K562 (cell line): ENCODE data around the gene SLCO3A1. TPM values are rescaled to one million over a fixed set of nuclear protein-coding genes. Genes with fewer than 3 reads are reported as not detected.
A peak's percentile ranks its signal among the peaks of the same experiment; 100 is the strongest.

Experiments
- ATAC-seq: fragments of 200-7000 bp; cut with Tn5 transposase; 3 replicates; pipeline ENCODE4 v1.9.1; 2020; ENCODE audit warnings: moderate library complexity
- BruUV-seq: library from RNA; stranded (reverse); fragments of 400-500 nt; replicated peaks from 2 replicates; lab custom pipeline; 2021; lab: Mats Ljungman, UMichigan
- CTCF ChIA-PET: fragments of 300-600 bp; formaldehyde crosslinking; extraction: SDS; loops from one replicate; lab custom pipeline; 2021; ENCODE audit warnings: low intra/inter-chr PET ratio; lab: Yijun Ruan, JAX
- POLR2A ChIA-PET: fragments of 300-600, 350-650 bp; sonication (Branson Sonifier 250); formaldehyde crosslinking; extraction: SDS; loops from one replicate; lab custom pipeline; 2021; ENCODE audit warnings: antibody characterized with exemption, inconsistent platforms; lab: Yijun Ruan, JAX
- DNase-seq, 4 experiments: peaks; one replicate each; pipeline versions ENCODE4 v3.0.0 to v3.0.0-alpha.2; 2011 to 2018; ENCODE audit warnings: low spot score in 3 of 4, mixed read lengths in 3 of 4; ENCODE audit errors: extremely low read depth in 1 of 4
- FAIRE-seq: peaks from 2 replicates; lab custom pipeline; 2011; peaks lifted over from hg19 to GRCh38; lab: Jason Lieb, UNC
- H2AFZ ChIP-seq: 2 replicates; pipeline ENCODE4 v1.6.0; 2011; ENCODE audit warnings: low read depth, low read length, control low read depth, inconsistent platforms
- H3K27ac ChIP-seq: fragments of 200-600 bp; 3 replicates; pipeline ENCODE4 v1.8.0; 2011; ENCODE audit warnings: low read depth, mild to moderate bottlenecking, control low read depth, inconsistent platforms, low read length, moderate library complexity, mixed read lengths; ENCODE audit errors: extremely low read depth
- H3K27me3 ChIP-seq, 2 experiments: fragments of 300-600 bp in 1 of 2; 2 replicates in 1 of 2; 3 replicates in 1 of 2; pipeline versions ENCODE4 v1.6.0 to v1.8.0; 2011; ENCODE audit warnings: inconsistent platforms in 2 of 2, low read length in 2 of 2, mild to moderate bottlenecking in 1 of 2, mixed read lengths in 1 of 2, moderate library complexity in 1 of 2; ENCODE audit not compliant: control insufficient read depth in 2 of 2, insufficient read depth in 2 of 2
- H3K36me3 ChIP-seq: fragments of 300-600 bp; 3 replicates; pipeline ENCODE4 v1.8.0; 2011; ENCODE audit warnings: mild to moderate bottlenecking, low read length, inconsistent platforms; ENCODE audit not compliant: control insufficient read depth, insufficient read depth
- H3K4me1 ChIP-seq, 2 experiments: fragments of 200-600 bp in 1 of 2; replicated peaks in 1 of 2; 2 replicates in 1 of 2; 3 replicates in 1 of 2; pipeline versions ENCODE4 v1.5.1 to v1.8.0; 2011; ENCODE audit warnings: inconsistent platforms in 2 of 2, low read length in 2 of 2, mild to moderate bottlenecking in 1 of 2, mixed read lengths in 1 of 2, moderate library complexity in 1 of 2; ENCODE audit not compliant: control insufficient read depth in 2 of 2, insufficient read depth in 2 of 2
- H3K4me2 ChIP-seq: 2 replicates; pipeline ENCODE4 v1.6.1; 2011; ENCODE audit warnings: low read length, control low read depth, inconsistent platforms, mixed read lengths; ENCODE audit not compliant: insufficient read depth
- H3K4me3 ChIP-seq: fragments of 200-600 bp; sonication (generic), shearing (Covaris generic); 2 replicates; pipeline ENCODE4 v1.5.1; 2016; ENCODE audit warnings: control low read depth, inconsistent platforms
- H3K79me2 ChIP-seq: fragments of 200-600 bp; 3 replicates; pipeline ENCODE4 v1.8.0; 2011; ENCODE audit warnings: low read length, inconsistent platforms; ENCODE audit not compliant: control insufficient read depth, insufficient read depth
- H3K9ac ChIP-seq, 2 experiments: 2 replicates each; pipeline versions ENCODE4 v1.6.0 to v1.6.1; 2011; ENCODE audit warnings: low read depth in 2 of 2, low read length in 2 of 2, control low read depth in 1 of 2, inconsistent platforms in 1 of 2, mild to moderate bottlenecking in 1 of 2, mixed read lengths in 1 of 2; ENCODE audit not compliant: insufficient read depth in 1 of 2
- H3K9me1 ChIP-seq: one replicate; pipeline ENCODE4 v1.6.0; 2011; ENCODE audit warnings: inconsistent platforms, mild to moderate bottlenecking, low read length, moderate library complexity; ENCODE audit not compliant: control insufficient read depth, insufficient read depth
- H3K9me3 ChIP-seq: replicated peaks from 2 replicates; pipeline ENCODE4 v1.5.1; 2011; ENCODE audit warnings: low read depth, low read length, inconsistent platforms; ENCODE audit not compliant: control insufficient read depth, insufficient read depth
- H4K20me1 ChIP-seq: replicated peaks from 2 replicates; pipeline ENCODE4 v1.6.1; 2011; ENCODE audit warnings: low read length, inconsistent platforms, mixed read lengths; ENCODE audit not compliant: control insufficient read depth, insufficient read depth
- RFX1 ChIP-seq: fragments of 450-650 bp; IDR thresholded peaks from 2 replicates; pipeline ENCODE4 v1.6.1; 2016; ENCODE audit warnings: mild to moderate bottlenecking, moderate library complexity
- YY1 ChIP-seq, 3 experiments: IDR thresholded peaks; 2 replicates each; pipeline ENCODE4 v1.6.1; 2011; ENCODE audit warnings: low read length in 2 of 3, mild to moderate bottlenecking in 2 of 3, moderate library complexity in 2 of 3, borderline replicate concordance in 1 of 3, control low read depth in 1 of 3, low read depth in 1 of 3; ENCODE audit not compliant: insufficient read depth in 3 of 3, insufficient replicate concordance in 2 of 3, control insufficient read depth in 1 of 3, insufficient read length in 1 of 3; ENCODE audit errors: extremely low read depth in 1 of 3
- WGBS: fragments of 100-300 bp; shearing (Covaris generic); methylation state at CpG from one replicate; pipeline ENCODE4 v1.1.6; 2016; ENCODE audit warnings: low coverage, mixed read lengths; ENCODE audit not compliant: insufficient coverage; ENCODE audit errors: missing lambda C conversion rate; 5-methylcytosine and 5-hydroxymethylcytosine counted together
- in situ Hi-C: fragments of 300-500 bp; cut with MboI; formaldehyde crosslinking; loops from 4 replicates; pipeline ENCODE4 v1.15.0; 2018; ENCODE audit warnings: inconsistent platforms, mixed read lengths
- intact Hi-C: fragments of 100-400 bp; cut with micrococcal nuclease; formaldehyde crosslinking; loops from 2 replicates; pipeline ENCODE4 v1.14.2; 2022
- polyA plus RNA-seq, 8 experiments: library from polyadenylated mRNA; depleted of rRNA in 4 of 8; stranded (reverse) in 5 of 8; unstranded in 3 of 8; fragments of >200 nt; fragmentation: Nextera tagmentation in 2 of 8; fragmentation: Illumina TruSeq in 1 of 8; extraction: Ambion mirVana in 2 of 8; extraction: Trizol in 1 of 8; gene quantifications; 2 replicates each; pipeline versions ENCODE4 v1.2.1 to v1.2.3, GENCODE V29; 2011 to 2014; ENCODE audit warnings: inconsistent platforms in 1 of 8, missing spikeins in 1 of 8
- total RNA-seq, 7 experiments: library from RNA; depleted of rRNA in 6 of 7; stranded (reverse); fragments of >200 nt in 6 of 7; fragmentation: Illumina TruSeq in 2 of 7; extraction: Trizol in 2 of 7; gene quantifications; 2 replicates each; pipeline versions ENCODE4 v1.2.1 to v1.2.3, GENCODE V29; 2011 to 2021; ENCODE audit warnings: low replicate concordance in 1 of 7

SLCO3A1 gene
- total and polyA plus RNA-seq, 9 of the 15 experiments (the other 6 are each of a cell fraction or from before 2014, with no cell fraction given), result 0.01 to 0.84 (median 0.06) TPM; not detected in 3

GRCh38 chr15:92049290-92049989 is 195.9 kb downstream of the SLCO3A1 start:
- BruUV-seq, result no TSS peak
- Histone ChIP-seq H3K9me3 (no peaks in the 10 kb centered on the region), H3K27ac (no peak overlapping the region), H3K79me2 (no peaks in the 10 kb centered on the region), H3K9ac (no peak overlapping the region), H3K4me3 (no peak overlapping the region), H3K4me2 (no peak overlapping the region), H2AFZ (no peak overlapping the region), H3K9me1 (no peaks in the 10 kb centered on the region), H4K20me1 (no peaks in the 10 kb centered on the region), H3K36me3 (no peaks in the 10 kb centered on the region), H3K27me3 (peaks cover 0 to 3% of the 10 kb centered on the region in 2 experiments; a peak in 2 of 5 replicates), H3K4me1 (no peaks in the 10 kb centered on the region)
- TF ChIP-seq YY1 (IDR thresholded peaks at IDR 0.05; ENCODE audit: borderline replicate concordance in 1 of 3, control insufficient read depth in 1 of 3, extremely low read depth in 1 of 3, insufficient read depth in 3 of 3, insufficient read length in 1 of 3, insufficient replicate concordance in 2 of 3, low read depth in 1 of 3, low read length in 2 of 3) (no peak), RFX1 (peak; percentile 70)
- in situ Hi-C loops (no loop called here), intact Hi-C loops (no loop called here)
- ChIA-PET CTCF (no interaction called here), POLR2A (interaction anchor here (0.7 to 1.5 kb wide), 2 partner anchors 11 to 1145 kb away, joined by 3 to 4 read pairs; no protein-coding TSS in a partner anchor)
- ATAC-seq, result no peak
- WGBS, result 0% methylated on average over 10 of the region's 10 CpGs
- FAIRE-seq, result no peak
- DNase-seq, result no peak
